Measurements from ENCODE around the gene APBB2.
"Not testable (repeated sequence)": the region's sequence is repeated elsewhere in the genome, so short reads cannot be mapped to it uniquely, and the experiment has no call there.

The APBB2 gene

DNA sequence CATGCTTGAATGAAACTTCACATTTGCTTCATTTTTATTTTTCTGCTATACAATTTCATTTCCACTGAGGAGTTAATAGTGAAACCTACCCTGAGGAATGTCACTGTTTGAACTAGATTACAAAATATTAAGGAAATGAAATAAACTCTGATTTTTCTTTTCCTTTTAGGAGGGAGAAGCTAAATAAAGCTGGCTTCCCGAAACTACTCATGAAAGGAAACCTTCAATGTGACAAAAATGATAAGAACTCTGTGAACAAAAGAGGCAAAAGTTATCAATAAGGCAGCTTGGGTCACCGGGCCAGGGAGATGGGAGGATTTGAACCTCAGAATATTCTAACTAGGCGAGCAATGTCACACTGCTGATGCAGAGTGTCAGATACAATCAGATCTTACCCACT lies 185.2 kb downstream of the APBB2 start:
- DNase-seq: no peak

DNA sequence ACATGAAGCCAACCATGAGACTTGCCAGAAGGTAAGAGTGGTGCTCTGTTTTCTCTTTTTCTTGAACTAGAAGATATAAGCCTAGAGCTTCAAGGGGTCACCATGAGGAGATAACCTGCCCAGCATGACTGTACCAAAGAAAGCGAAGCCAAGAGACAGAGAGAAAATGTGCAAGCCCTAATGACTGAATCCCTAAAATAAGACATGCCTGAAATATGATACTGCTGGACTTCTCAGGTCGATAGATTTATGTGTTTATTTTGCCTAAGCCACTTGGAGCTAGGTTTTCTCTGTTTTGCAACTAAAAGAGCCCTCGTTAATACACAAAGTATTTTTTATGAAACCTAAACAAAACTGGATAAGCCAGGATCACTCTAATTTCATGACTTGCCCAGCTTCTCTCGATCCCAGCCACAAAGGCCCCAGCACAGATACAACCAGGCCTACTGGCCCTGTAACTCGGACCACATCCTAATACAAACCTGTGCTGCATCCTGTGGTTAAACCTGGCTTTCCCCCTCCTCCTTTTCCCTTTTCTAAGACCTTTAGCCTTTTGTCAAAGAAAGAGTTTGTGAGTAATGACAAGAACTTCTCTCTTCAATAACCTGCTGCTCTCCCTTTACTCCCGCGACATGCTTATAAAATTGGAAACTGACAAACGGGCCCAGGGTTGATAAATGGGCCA lies 185.8 kb downstream of the APBB2 start:
- DNase-seq: no peak

DNA sequence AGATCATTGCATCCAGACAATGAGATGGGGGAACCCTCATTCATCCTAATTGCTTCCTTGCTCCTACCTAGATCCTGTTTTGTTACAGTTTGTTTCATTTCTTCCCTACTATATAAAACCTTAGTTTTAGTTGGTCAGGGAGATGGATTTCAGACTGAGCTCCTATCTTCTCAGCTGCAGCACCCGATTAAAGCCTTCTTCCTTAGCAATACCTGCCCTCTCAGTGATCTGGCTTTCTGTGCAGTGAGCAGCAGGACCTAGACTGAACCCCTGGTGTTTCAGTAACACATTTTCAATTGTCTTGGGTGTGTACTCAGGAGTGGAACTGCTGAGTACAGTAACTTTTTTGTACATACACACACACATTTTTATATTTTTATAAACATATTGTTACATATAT lies 187.4 kb downstream of the APBB2 start:
- no peak for DNase-seq

DNA sequence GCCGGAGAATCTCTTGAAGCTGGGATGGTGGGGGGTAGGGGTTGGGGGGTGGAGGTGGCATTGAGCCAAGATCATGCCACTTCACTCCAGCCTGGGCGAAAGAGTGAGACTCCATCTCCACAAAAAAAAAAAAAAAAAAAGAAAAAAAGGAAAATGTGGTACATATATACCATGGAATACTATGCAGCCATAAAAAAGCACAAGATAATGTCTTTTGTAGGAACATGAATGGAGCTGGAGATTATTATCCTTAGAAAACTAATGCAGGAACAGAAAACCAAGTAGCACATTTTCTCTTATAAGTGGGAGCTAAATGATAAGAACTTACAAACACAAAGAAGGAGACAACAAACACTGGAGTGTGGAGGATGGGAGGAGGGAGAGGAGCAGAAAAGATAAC lies 188.5 kb downstream of the APBB2 start:
- no peak for DNase-seq

DNA sequence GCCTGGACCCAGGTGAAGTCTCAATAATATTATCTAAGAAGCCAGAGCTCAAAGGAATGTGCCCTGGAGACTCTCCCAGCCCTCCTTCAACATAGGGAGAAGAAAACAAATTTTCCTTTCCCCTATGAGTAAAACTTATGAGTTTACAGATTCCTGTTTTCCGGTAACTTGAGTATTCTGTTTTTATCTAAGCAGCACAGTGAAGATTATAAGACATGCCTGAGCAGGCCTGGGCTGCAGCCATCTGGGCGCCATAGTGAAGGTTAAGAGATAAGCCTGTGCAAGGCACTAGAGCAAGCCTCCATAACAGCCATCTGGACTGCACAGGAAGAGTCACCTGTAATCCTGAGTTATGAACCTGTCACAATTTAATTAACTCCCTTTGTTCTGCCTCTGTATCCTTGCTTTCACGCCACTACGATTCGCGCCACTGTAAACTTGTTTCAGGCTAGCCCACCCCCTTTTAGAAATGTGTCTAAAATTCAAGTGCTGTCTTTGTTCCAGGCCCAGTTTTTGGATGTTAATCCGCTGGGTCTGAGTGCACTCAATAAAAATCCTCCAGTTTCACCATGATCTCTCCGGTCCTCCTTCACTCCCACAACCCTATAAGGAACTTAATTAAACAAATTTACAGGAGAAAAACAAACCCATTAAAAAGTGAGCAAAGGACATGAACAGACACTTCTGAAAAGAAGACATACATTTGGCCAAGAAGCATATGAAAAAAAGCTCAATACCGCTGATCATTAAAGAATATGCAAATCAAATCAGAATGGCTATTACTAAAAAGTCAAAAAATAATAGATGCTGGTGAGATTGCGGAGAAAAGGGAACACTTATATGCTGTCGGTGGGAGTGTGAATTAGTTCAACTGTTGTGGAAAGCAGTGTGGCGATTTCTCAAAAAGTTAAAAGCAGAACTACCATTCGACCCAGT lies 189.5 kb downstream of the APBB2 start:
- no peak for DNase-seq

DNA sequence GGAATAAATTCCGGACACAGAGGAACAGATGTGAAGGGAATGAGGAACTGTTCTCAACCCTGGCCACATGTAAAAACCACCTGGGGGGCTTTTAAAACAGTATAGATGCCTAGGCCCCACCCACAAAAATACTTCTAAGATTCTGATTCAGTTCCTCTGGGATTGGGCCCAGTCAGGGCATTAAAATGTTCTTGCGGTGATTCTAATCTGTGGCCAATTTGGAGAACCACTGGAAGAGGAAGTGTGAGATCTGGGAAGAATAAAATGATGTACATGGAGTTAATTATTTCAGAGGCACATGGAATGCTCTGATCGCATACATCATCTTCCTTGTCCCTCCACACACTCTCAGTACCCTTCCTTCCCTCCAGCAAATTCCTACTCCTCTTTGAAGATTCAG lies 192.2 kb downstream of the APBB2 start:
- DNase-seq: no peak

- no peak for DNase-seq
These were observed 199.2 kb downstream of the APBB2 start for GRCh38 chr4:41015016-41015675.

- DNase-seq: no peak
These were observed 200.2 kb downstream of the APBB2 start for GRCh38 chr4:41014158-41014557.

DNA sequence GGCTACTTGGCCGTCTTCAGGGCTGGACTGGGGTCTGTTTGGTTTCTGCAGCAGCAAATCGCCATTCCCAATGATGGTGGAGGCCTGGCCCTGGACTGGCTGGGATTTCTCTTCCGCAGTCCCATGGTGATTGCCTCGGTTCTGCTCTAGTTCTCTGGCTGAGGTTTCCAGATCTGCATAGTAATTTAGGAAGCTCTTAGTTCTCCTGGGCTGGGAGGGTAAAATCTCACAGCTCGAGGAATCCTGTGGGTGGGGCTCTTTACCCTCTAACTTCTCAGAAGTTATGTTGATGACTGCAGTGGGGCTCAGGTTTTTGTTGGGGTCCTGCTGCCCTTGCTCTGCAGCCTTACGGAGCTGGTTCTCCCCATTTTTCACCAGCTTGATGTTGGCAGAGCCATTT lies 200.6 kb downstream of the APBB2 start:
- DNase-seq: no peak

GRCh38 chr4:41012911-41013310 lies 201.4 kb downstream of the APBB2 start:
- DNase-seq: no peak

- DNase-seq: no peak
These were observed 202.0 kb downstream of the APBB2 start for GRCh38 chr4:41012293-41012692.

- no peak for DNase-seq
These were observed 204.9 kb downstream of the APBB2 start for GRCh38 chr4:41009411-41009810.

GRCh38 chr4:41006141-41006540 lies 208.2 kb downstream of the APBB2 start:
- DNase-seq: no peak

- no peak for DNase-seq
These were observed 212.0 kb downstream of the APBB2 start for GRCh38 chr4:41002309-41002708.

DNA sequence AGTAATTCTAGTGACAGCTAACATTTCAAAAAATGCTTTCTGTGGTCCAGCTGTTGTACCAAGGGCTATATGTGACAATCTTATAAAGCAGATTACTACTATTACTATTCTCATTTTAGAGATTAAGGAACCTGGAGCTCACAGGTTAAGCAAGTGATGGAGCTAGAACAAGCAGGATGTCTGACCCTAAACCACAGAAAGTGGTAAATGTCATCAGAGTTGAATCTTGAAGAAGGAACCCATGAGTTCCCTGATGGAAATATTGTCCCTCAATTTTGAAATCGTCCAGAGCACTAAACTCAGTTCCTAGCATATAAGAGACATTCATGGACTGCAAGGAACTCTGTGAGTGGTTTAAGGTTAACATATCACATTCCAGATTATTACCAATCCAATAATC lies 214.0 kb downstream of the APBB2 start:
- no peak for DNase-seq

GRCh38 chr4:40998675-40999358 lies 215.5 kb downstream of the APBB2 start:
- DNase-seq: no peak

GRCh38 chr4:40995850-40996249 lies 218.5 kb downstream of the APBB2 start:
- DNase-seq: no peak

GRCh38 chr4:40994321-40994720 lies 220.0 kb downstream of the APBB2 start:
- DNase-seq: not testable (repeated sequence)

- DNase-seq: not testable (repeated sequence)
These were observed 221.0 kb downstream of the APBB2 start for GRCh38 chr4:40993296-40993693.

- no peak for DNase-seq
These were observed 221.7 kb downstream of the APBB2 start for GRCh38 chr4:40992472-40993295.

DNA sequence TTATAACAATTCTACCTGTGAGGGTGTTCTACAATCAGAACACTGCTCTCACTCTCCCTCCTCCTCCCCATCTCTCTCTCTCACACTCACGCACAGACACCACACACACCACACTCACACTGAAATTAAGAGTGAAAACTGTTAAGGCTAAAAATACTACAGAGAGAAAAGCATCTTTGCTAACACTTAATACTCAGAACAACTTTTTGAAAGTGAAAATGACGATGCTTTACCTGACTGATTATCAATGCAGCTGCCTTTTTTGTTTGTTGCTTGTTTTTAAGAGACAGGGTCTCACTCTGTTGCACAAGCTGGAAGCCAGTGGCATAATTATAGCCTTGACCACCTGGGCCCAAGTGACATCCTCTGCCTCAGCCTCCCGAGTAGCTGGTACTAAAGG lies 222.4 kb downstream of the APBB2 start:
- no peak for DNase-seq
